Ascending aorta (tissue), 2 donors: Measurements from ENCODE around the gene PRKCA. TPM values are rescaled to one million over a fixed set of nuclear protein-coding genes. Genes with fewer than 3 reads are reported as not detected.

Experiments used
- DNase-seq, 2 donors: peaks; one replicate each; pipeline ENCODE4 v3.0.0-alpha.2; 2019; ENCODE audit warnings: low spot score in 2 of 2
- H3K27ac ChIP-seq, 2 donors: fragments of 200-600 bp; sonication (generic); one replicate each; pipeline ENCODE4 v1.5.1; 2016 to 2017; ENCODE audit warnings: mild to moderate bottlenecking in 1 of 2
- H3K27me3 ChIP-seq: fragments of 200-600 bp; sonication (generic); one replicate; pipeline ENCODE4 v1.5.1; 2017
- H3K36me3 ChIP-seq, 2 donors: fragments of 200-600 bp; sonication (generic); one replicate each; pipeline ENCODE4 v1.5.1; 2016
- H3K4me1 ChIP-seq, 2 donors: fragments of 200-600 bp; sonication (generic); one replicate each; pipeline ENCODE4 v1.5.1; 2016 to 2017; ENCODE audit warnings: mild to moderate bottlenecking in 1 of 2
- H3K4me3 ChIP-seq, 2 donors: fragments of 200-600 bp; sonication (generic); one replicate each; pipeline ENCODE4 v1.5.1; 2016 to 2017; ENCODE audit warnings: mild to moderate bottlenecking in 1 of 2
- H3K9me3 ChIP-seq, 2 donors: fragments of 200-600 bp; sonication (generic); one replicate each; pipeline ENCODE4 v1.5.1; 2016
- CTCF ChIP-seq, 3 experiments: fragments of 200-600 bp in 2 of 3; fragments of 450-650 bp in 1 of 3; sonication (generic) in 2 of 3; IDR thresholded peaks; one replicate each; pipeline ENCODE4 v1.5.1; 2016 to 2019; ENCODE audit warnings: antibody characterized with exemption in 3 of 3, mild to moderate bottlenecking in 1 of 3, moderate library complexity in 1 of 3
- intact Hi-C: fragments of 100-400 bp; cut with DNase I; formaldehyde crosslinking; loops from one replicate; pipeline ENCODE4 v1.15.1; 2023
- total RNA-seq: library from RNA; depleted of rRNA; stranded (reverse); fragments of >200 nt; gene quantifications from one replicate; pipeline ENCODE4 v1.1.0, GENCODE V29; 2016

The PRKCA gene
- total RNA-seq, 1 donor from 2014 or later: 3.2 TPM

GRCh38 chr17:66436631-66437030 lies 134.2 kb downstream of the PRKCA start:
- intact Hi-C loops: no loop called here
- peaks cover 0 to 3% of the 10 kb centered on the region in 2 donors for H3K4me1 ChIP-seq

GRCh38 chr17:66437476-66438026 lies 135.1 kb downstream of the PRKCA start:
- H3K27ac ChIP-seq: no peak overlapping the region
- no peak overlapping the region for H3K4me3 ChIP-seq
- TF ChIP-seq CTCF (IDR thresholded peaks at IDR 0.05): no peak
- no peaks in the 10 kb centered on the region for H3K27me3 ChIP-seq
- intact Hi-C loops: no loop called here
- no peaks in the 10 kb centered on the region for H3K36me3 ChIP-seq
- no peak for DNase-seq
- no peaks in the 10 kb centered on the region for H3K4me1 ChIP-seq
- H3K9me3 ChIP-seq: no peaks in the 10 kb centered on the region

More at GRCh38 chr17:66436631-66437030, 134.2 kb downstream of the PRKCA start:
- H3K36me3 ChIP-seq: no peaks in the 10 kb centered on the region
- H3K27ac ChIP-seq: no peak overlapping the region
- no peaks in the 10 kb centered on the region for H3K27me3 ChIP-seq
- no peak overlapping the region for H3K4me3 ChIP-seq
- DNase-seq: no peak
- no peaks in the 10 kb centered on the region for H3K9me3 ChIP-seq
- TF ChIP-seq CTCF (IDR thresholded peaks at IDR 0.05): no peak

GRCh38 chr17:66438101-66438500 lies 135.7 kb downstream of the PRKCA start:
- H3K4me1 ChIP-seq: no peaks in the 10 kb centered on the region
- TF ChIP-seq CTCF (IDR thresholded peaks at IDR 0.05): no peak
- intact Hi-C loops: no loop called here

GRCh38 chr17:66441101-66441661 lies 138.8 kb downstream of the PRKCA start:
- no peaks in the 10 kb centered on the region for H3K4me1 ChIP-seq

More at GRCh38 chr17:66438101-66438500, 135.7 kb downstream of the PRKCA start:
- DNase-seq: no peak
- no peak overlapping the region for H3K27ac ChIP-seq
- no peaks in the 10 kb centered on the region for H3K36me3 ChIP-seq
- H3K9me3 ChIP-seq: no peaks in the 10 kb centered on the region
- no peaks in the 10 kb centered on the region for H3K27me3 ChIP-seq
- no peak overlapping the region for H3K4me3 ChIP-seq

GRCh38 chr17:66443166-66443565 lies 140.8 kb downstream of the PRKCA start:
- no peaks in the 10 kb centered on the region for H3K27me3 ChIP-seq
- no peak for DNase-seq
- no peaks in the 10 kb centered on the region for H3K36me3 ChIP-seq
- no peak for TF ChIP-seq CTCF (IDR thresholded peaks at IDR 0.05)
- H3K4me1 ChIP-seq: no peaks in the 10 kb centered on the region
- no peaks in the 10 kb centered on the region for H3K9me3 ChIP-seq
- H3K27ac ChIP-seq: no peak overlapping the region
- intact Hi-C loops: no loop called here
- no peak overlapping the region for H3K4me3 ChIP-seq

More at GRCh38 chr17:66441101-66441661, 138.8 kb downstream of the PRKCA start:
- H3K27ac ChIP-seq: no peak overlapping the region
- intact Hi-C loops: no loop called here
- no peaks in the 10 kb centered on the region for H3K36me3 ChIP-seq
- peak overlapping the region in 1 of 2 donors; percentile 32 for H3K4me3 ChIP-seq
- no peaks in the 10 kb centered on the region for H3K27me3 ChIP-seq
- H3K9me3 ChIP-seq: no peaks in the 10 kb centered on the region
- TF ChIP-seq CTCF (IDR thresholded peaks at IDR 0.05): no peak
- DNase-seq: no peak
